ENCODE results near the gene ZC3H13. TPM values are rescaled to one million over a fixed set of nuclear protein-coding genes. Genes with fewer than 3 reads are reported as not detected.

Gene ZC3H13
- total RNA-seq, 1 experiment from 2014 or later = 61.9 TPM

DNA sequence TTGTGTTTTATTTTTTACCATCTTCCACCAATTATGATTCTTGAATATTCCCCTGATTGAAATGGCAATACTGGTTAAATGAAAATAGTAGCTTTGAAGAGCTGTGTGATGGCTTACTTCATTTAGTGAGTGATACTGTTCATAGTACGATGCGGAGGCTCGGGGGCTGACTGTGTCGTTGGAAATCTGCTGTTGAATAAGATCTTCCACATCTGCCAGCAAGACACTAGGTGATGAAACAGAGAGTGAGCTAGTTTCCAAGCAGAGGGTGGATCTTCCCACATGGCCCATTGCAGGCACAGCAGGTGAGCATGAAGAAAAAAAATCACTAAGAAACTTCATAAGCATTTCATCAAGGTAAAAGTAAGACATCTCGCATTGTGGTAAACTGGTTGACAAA, 29.8 kb upstream of the ZC3H13 start:
- Mint-ChIP-seq H3K27me3 (ENCODE audit: low read depth) (peaks cover 3% of the 10 kb centered on the region; the same call in 1 of the 2 replicates), H3K9me3 (no peaks in the 10 kb centered on the region), H3K36me3 (ENCODE audit: insufficient read depth in 1 of 3, low read depth in 3 of 3) (no peaks in the 10 kb centered on the region), H3K27ac (no peak overlapping the region), H3K4me1 (no peaks in the 10 kb centered on the region), H3K4me3 (no peak overlapping the region)
- Histone ChIP-seq H4K91ac (ENCODE audit: insufficient read length, low read depth, low read length) (no peak overlapping the region), H4K5ac (ENCODE audit: insufficient read length, low read depth, low read length) (no peak overlapping the region), H3K27ac (ENCODE audit: insufficient read length, low read depth, low read length) (no peak overlapping the region), H2BK120ac (ENCODE audit: low read depth, low read length, poor library complexity, severe bottlenecking) (no peak overlapping the region), H3K14ac (ENCODE audit: insufficient read depth, low read length) (no peak overlapping the region), H2BK5ac (ENCODE audit: insufficient read length, low read length) (no peak overlapping the region), H3K18ac (ENCODE audit: insufficient read length, low read depth, low read length) (no peak overlapping the region), H3K4ac (ENCODE audit: low read depth, low read length) (no peak overlapping the region), H2BK15ac (ENCODE audit: low read depth, low read length) (no peak overlapping the region), H2BK20ac (ENCODE audit: low read depth, low read length, poor library complexity, severe bottlenecking) (no peak overlapping the region), H3K9me3 (ENCODE audit: control insufficient read depth, low read depth, low read length) (no peaks in the 10 kb centered on the region), H3K56ac (ENCODE audit: insufficient read length, low read depth, low read length) (no peak overlapping the region), H2AK5ac (ENCODE audit: insufficient read length, low read length) (no peak overlapping the region), H3K23me2 (ENCODE audit: insufficient read length, low read depth, low read length, poor library complexity, severe bottlenecking) (no peaks in the 10 kb centered on the region), H3K27me3 (ENCODE audit: insufficient read depth, low read length) (no peaks in the 10 kb centered on the region), H2AFZ (ENCODE audit: low read length) (no peak overlapping the region), H4K8ac (replicated peaks; ENCODE audit: insufficient read length, low read depth, low read length) (no peak overlapping the region), H2BK12ac (ENCODE audit: insufficient read length, low read depth, low read length) (no peak overlapping the region), H3K79me2 (ENCODE audit: insufficient read depth, low read length) (no peaks in the 10 kb centered on the region), H3K4me2 (ENCODE audit: insufficient read depth, insufficient read length, low read length) (no peak overlapping the region), H3K23ac (ENCODE audit: insufficient read length, low read depth, low read length) (no peak overlapping the region), H3K4me1 (ENCODE audit: insufficient read depth, low read length) (no peaks in the 10 kb centered on the region), H3K79me1 (ENCODE audit: insufficient read depth, low read depth, low read length, poor library complexity, severe bottlenecking) (no peaks in the 10 kb centered on the region), H3T11ph (ENCODE audit: low read length) (no peak overlapping the region), H4K20me1 (ENCODE audit: control insufficient read depth, insufficient read depth, insufficient read length) (no peaks in the 10 kb centered on the region), H3K9ac (ENCODE audit: extremely low read depth, insufficient read length, low read length) (no peak overlapping the region)
- TF ChIP-seq, protein P1, sequence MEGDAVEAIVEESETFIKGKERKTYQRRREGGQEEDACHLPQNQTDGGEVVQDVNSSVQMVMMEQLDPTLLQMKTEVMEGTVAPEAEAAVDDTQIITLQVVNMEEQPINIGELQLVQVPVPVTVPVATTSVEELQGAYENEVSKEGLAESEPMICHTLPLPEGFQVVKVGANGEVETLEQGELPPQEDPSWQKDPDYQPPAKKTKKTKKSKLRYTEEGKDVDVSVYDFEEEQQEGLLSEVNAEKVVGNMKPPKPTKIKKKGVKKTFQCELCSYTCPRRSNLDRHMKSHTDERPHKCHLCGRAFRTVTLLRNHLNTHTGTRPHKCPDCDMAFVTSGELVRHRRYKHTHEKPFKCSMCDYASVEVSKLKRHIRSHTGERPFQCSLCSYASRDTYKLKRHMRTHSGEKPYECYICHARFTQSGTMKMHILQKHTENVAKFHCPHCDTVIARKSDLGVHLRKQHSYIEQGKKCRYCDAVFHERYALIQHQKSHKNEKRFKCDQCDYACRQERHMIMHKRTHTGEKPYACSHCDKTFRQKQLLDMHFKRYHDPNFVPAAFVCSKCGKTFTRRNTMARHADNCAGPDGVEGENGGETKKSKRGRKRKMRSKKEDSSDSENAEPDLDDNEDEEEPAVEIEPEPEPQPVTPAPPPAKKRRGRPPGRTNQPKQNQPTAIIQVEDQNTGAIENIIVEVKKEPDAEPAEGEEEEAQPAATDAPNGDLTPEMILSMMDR (conservative IDR thresholded peaks at IDR 0.05) = no peak
- no CpG with 5 or more reads among the region's 5 CpGs for WGBS (ENCODE audit: extremely low coverage, insufficient read length, low lambda C conversion rate)
- DNase-seq = no peak

All from H9 (cell line).